Measurements from ENCODE around the gene MSH2.

The MSH2 gene

GRCh38 chr2:47459021-47459420, 56.1 kb downstream of the MSH2 start:
- no peak for ATAC-seq
- no peak for TF ChIP-seq ZNF565 (CRISPR knock-in tag; conservative IDR thresholded peaks at IDR 0.05; ENCODE audit: low read depth)
- no peak for TF ChIP-seq ZFP30 (CRISPR knock-in tag; IDR thresholded peaks at IDR 0.05)
- no peak for TF ChIP-seq BACH2 (CRISPR knock-in tag; IDR thresholded peaks at IDR 0.05; ENCODE audit: borderline replicate concordance)
- no peak for TF ChIP-seq PPARA (CRISPR knock-in tag; IDR thresholded peaks at IDR 0.05; ENCODE audit: borderline replicate concordance)
- TF ChIP-seq ISL1 (CRISPR knock-in tag; IDR thresholded peaks at IDR 0.05): no peak
- no peak for TF ChIP-seq CSRNP3 (CRISPR knock-in tag; IDR thresholded peaks at IDR 0.05)
- TF ChIP-seq PATZ1 (CRISPR knock-in tag; IDR thresholded peaks at IDR 0.05; ENCODE audit: borderline replicate concordance): no peak
- TF ChIP-seq CREB5 (CRISPR knock-in tag; IDR thresholded peaks at IDR 0.05; ENCODE audit: low read depth): no peak
- TF ChIP-seq ZNF70 (CRISPR knock-in tag; IDR thresholded peaks at IDR 0.05): no peak
- no peak for TF ChIP-seq GLIS3 (CRISPR knock-in tag; IDR thresholded peaks at IDR 0.05)

GRCh38 chr2:47460766-47461165, 57.8 kb downstream of the MSH2 start:
- TF ChIP-seq CREB5 (CRISPR knock-in tag; IDR thresholded peaks at IDR 0.05; ENCODE audit: low read depth) (no peak), SNAI2 (CRISPR knock-in tag; IDR thresholded peaks at IDR 0.05) (no peak), TCF4 (CRISPR knock-in tag; IDR thresholded peaks at IDR 0.05; ENCODE audit: borderline replicate concordance) (no peak), ZFP3 (CRISPR knock-in tag; IDR thresholded peaks at IDR 0.05) (no peak), TOX (CRISPR knock-in tag; IDR thresholded peaks at IDR 0.05; ENCODE audit: borderline replicate concordance) (no peak), GLIS3 (CRISPR knock-in tag; IDR thresholded peaks at IDR 0.05) (no peak), BACH2 (CRISPR knock-in tag; IDR thresholded peaks at IDR 0.05; ENCODE audit: borderline replicate concordance) (no peak), PATZ1 (CRISPR knock-in tag; IDR thresholded peaks at IDR 0.05; ENCODE audit: borderline replicate concordance) (no peak), ZFP30 (CRISPR knock-in tag; IDR thresholded peaks at IDR 0.05) (no peak), ARNTL (CRISPR knock-in tag; IDR thresholded peaks at IDR 0.05; ENCODE audit: borderline replicate concordance, low read depth) (no peak), OSR1 (CRISPR knock-in tag; IDR thresholded peaks at IDR 0.05) (no peak), ZNF8 (CRISPR knock-in tag; IDR thresholded peaks at IDR 0.05) (no peak), ZNF70 (CRISPR knock-in tag; IDR thresholded peaks at IDR 0.05) (no peak), ZC3H10 (CRISPR knock-in tag; IDR thresholded peaks at IDR 0.05) (no peak), ZNF565 (CRISPR knock-in tag; conservative IDR thresholded peaks at IDR 0.05; ENCODE audit: low read depth) (no peak), ESRRG (CRISPR knock-in tag; IDR thresholded peaks at IDR 0.05) (no peak)
- no peak for ATAC-seq

- ATAC-seq: no peak
- no peak for TF ChIP-seq RARB (CRISPR knock-in tag; IDR thresholded peaks at IDR 0.05)
- TF ChIP-seq TSHZ2 (CRISPR knock-in tag; IDR thresholded peaks at IDR 0.05): no peak
- no peak for TF ChIP-seq BACH2 (CRISPR knock-in tag; IDR thresholded peaks at IDR 0.05; ENCODE audit: borderline replicate concordance)
- no peak for TF ChIP-seq CSDC2 (CRISPR knock-in tag; IDR thresholded peaks at IDR 0.05)
- TF ChIP-seq POU6F1 (CRISPR knock-in tag; IDR thresholded peaks at IDR 0.05; ENCODE audit: borderline replicate concordance, low read depth): no peak
- no peak for TF ChIP-seq ISL1 (CRISPR knock-in tag; IDR thresholded peaks at IDR 0.05)
- no peak for TF ChIP-seq ARNTL (CRISPR knock-in tag; IDR thresholded peaks at IDR 0.05; ENCODE audit: borderline replicate concordance, low read depth)
Observed at GRCh38 chr2:47471429-47472116, 68.6 kb downstream of the MSH2 start.

Measured in SK-N-SH treated with all-trans-retinoic acid at 6 μM for 48 hours (cell line).